GM12874 (cell line): ENCODE measurements around the gene RPL38.

Experiments used
- TF ChIP-seq, protein P1 (sequence below): IDR thresholded peaks from 2 replicates; pipeline ENCODE4 v1.5.1; 2011; ENCODE audit warnings: low read depth, mild to moderate bottlenecking, control low read depth, low read length, moderate library complexity; ENCODE audit not compliant: insufficient read depth

The RPL38 gene

GRCh38 chr17:74160656-74161502 is 42.6 kb upstream of the RPL38 start:
- TF ChIP-seq, protein P1, sequence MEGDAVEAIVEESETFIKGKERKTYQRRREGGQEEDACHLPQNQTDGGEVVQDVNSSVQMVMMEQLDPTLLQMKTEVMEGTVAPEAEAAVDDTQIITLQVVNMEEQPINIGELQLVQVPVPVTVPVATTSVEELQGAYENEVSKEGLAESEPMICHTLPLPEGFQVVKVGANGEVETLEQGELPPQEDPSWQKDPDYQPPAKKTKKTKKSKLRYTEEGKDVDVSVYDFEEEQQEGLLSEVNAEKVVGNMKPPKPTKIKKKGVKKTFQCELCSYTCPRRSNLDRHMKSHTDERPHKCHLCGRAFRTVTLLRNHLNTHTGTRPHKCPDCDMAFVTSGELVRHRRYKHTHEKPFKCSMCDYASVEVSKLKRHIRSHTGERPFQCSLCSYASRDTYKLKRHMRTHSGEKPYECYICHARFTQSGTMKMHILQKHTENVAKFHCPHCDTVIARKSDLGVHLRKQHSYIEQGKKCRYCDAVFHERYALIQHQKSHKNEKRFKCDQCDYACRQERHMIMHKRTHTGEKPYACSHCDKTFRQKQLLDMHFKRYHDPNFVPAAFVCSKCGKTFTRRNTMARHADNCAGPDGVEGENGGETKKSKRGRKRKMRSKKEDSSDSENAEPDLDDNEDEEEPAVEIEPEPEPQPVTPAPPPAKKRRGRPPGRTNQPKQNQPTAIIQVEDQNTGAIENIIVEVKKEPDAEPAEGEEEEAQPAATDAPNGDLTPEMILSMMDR = no peak

- TF ChIP-seq, protein P1 = no peak
Measured at GRCh38 chr17:74161503-74161875, 42.0 kb upstream of the RPL38 start.

DNA sequence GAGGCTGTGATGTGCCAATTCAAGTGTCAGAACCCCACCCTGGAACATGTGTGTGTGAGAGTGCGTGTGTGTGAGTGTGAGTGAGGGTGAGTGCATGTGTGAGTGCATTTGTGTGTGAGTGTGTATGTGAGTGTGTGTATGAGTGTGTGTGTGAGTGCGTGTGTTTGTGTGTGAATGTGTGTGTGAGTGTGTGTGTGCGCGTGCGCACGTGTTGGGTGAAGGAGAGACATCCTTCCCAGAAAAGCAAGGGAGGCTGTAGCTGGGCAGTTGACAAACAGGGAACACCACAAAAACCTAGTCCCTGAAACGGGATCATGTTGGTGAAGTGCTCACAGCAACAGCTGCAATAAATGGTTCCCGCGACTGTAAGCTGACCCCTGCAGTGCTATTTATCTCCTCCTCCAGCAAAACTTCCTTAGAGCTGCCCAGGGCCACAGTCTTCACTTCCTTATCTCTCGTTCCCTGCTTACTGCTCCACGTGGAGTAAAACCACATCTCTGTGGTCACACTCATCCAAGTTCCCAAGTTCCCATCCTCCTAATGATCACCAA is 40.1 kb upstream of the RPL38 start:
- TF ChIP-seq, protein P1 = no peak

- TF ChIP-seq, protein P1 = no peak
Measured at GRCh38 chr17:74163836-74164235, 39.6 kb upstream of the RPL38 start.

DNA sequence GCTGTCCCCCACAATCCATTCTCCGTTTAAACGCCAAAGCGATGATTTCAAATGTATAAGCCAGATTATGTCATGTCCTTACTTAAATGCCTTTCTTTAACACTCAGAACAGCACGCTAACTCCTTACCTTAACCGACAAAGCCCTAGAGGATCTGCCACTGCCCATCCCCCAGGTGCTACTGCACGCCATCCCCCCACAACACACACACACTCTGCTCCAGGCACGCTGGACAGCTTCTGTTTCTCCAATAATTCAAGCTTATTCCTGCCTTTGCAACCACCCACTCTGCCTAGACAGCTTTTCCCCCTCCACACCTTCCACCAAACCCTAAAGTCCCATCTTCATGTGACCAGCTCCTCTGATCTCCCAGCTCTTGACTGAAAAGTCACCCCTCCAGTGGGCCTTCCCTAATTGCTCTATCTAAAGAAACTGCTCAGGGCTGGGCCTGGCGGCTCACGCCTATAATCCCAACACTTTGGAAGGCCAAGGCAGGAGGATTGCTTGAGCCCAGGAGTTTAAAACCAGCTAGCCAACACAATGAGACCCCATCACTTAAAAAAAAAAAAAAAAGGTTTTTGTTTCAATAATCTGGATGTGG is 38.9 kb upstream of the RPL38 start:
- TF ChIP-seq, protein P1 = no peak

DNA sequence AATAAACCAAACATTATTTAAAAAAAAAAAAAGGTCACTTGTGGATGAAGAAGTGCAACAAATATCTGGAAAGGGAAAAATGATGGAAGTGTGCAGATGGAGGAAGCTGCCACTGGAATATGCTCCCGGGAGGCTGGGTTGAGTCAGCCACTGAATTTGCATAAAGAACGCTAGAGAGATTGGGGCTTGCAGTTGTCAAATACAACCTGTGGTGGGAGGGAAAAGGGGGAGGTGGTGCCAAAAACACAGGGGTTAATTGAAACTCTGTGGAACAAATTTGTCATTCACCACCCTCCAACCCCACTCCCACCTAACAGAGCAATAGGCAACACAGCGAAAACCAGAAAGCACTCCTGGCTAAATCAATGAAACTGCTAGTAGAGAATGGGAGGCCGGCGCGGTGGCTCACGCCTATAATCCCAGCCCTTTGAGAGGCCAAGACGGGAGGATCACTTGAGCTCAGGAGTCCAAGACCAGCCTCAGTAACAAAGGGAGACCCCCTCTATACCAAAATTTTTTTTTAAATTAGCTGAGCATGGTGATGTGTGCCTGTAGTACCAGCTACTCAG is 37.6 kb upstream of the RPL38 start:
- TF ChIP-seq, protein P1 = no peak

- TF ChIP-seq, protein P1 = no peak
Measured at GRCh38 chr17:74170924-74171323, 32.6 kb upstream of the RPL38 start.
